IMR-90 (cell line): ENCODE measurements around the gene TMEM63C. TPM values are rescaled to one million over a fixed set of nuclear protein-coding genes. Genes with fewer than 3 reads are reported as not detected.
A peak's percentile ranks its signal among the peaks of the same experiment; 100 is the strongest.

Experiments used
- ATAC-seq: fragments of 200-7000 bp; cut with Tn5 transposase; 2 replicates; pipeline ENCODE4 v1.9.1; 2020; ENCODE audit warnings: low read depth, mild to moderate bottlenecking, moderate library complexity
- BruUV-seq: library from RNA; stranded (reverse); fragments of 400-500 nt; replicated peaks from 2 replicates; lab custom pipeline; 2021; lab: Mats Ljungman, UMichigan
- CTCF ChIA-PET: fragments of 300-600 bp; formaldehyde crosslinking; extraction: SDS; loops from one replicate; lab custom pipeline; 2021; ENCODE audit warnings: antibody characterized with exemption; lab: Yijun Ruan, JAX
- POLR2A ChIA-PET: fragments of 300-600 bp; sonication (Branson Sonifier 250); formaldehyde crosslinking; loops from one replicate; lab custom pipeline; 2022; ENCODE audit warnings: antibody characterized with exemption; ENCODE audit not compliant: unreplicated experiment; lab: Charles Lee
- DNase-seq: peaks from one replicate; pipeline ENCODE4 v3.0.0; 2013
- H2AFZ ChIP-seq: replicated peaks from 2 replicates; pipeline ENCODE3; 2013; ENCODE audit warnings: low read length, mild to moderate bottlenecking; ENCODE audit not compliant: poor library complexity
- H2AK5ac ChIP-seq: 2 replicates; pipeline ENCODE4 v1.6.1; 2013; ENCODE audit warnings: low read depth, low read length, inconsistent platforms
- H2AK9ac ChIP-seq: replicated peaks from 2 replicates; pipeline ENCODE3; 2013; ENCODE audit warnings: mild to moderate bottlenecking, low read depth, low read length, moderate library complexity; ENCODE audit not compliant: poor library complexity
- H2BK120ac ChIP-seq: 2 replicates; pipeline ENCODE4 v1.6.1; 2013; ENCODE audit warnings: low read depth, low read length, inconsistent platforms
- H2BK15ac ChIP-seq: 3 replicates; pipeline ENCODE4 v1.6.1; 2013; ENCODE audit warnings: low read depth, low read length, inconsistent platforms
- H2BK20ac ChIP-seq: 2 replicates; pipeline ENCODE4 v1.6.1; 2013; ENCODE audit warnings: low read depth, mild to moderate bottlenecking, inconsistent platforms, low read length, moderate library complexity
- H2BK5ac ChIP-seq: 2 replicates; pipeline ENCODE4 v1.6.1; 2013; ENCODE audit warnings: mild to moderate bottlenecking, low read depth, low read length, inconsistent platforms; ENCODE audit not compliant: poor library complexity, severe bottlenecking
- H3K14ac ChIP-seq: replicated peaks from 2 replicates; pipeline ENCODE4 v1.6.1; 2013; ENCODE audit warnings: low read depth, low read length, inconsistent platforms
- H3K18ac ChIP-seq: 2 replicates; pipeline ENCODE4 v1.6.1; 2013; ENCODE audit warnings: low read depth, low read length, control low read depth
- H3K23ac ChIP-seq: 2 replicates; pipeline ENCODE4 v1.6.1; 2013; ENCODE audit warnings: low read depth, low read length, inconsistent platforms
- H3K27ac ChIP-seq: 2 replicates; pipeline ENCODE4 v1.5.1; 2013; ENCODE audit warnings: mild to moderate bottlenecking, control low read depth, low read length; ENCODE audit not compliant: insufficient read depth
- H3K27me3 ChIP-seq: 2 replicates; pipeline ENCODE4 v1.6.1; 2013; ENCODE audit warnings: low read length; ENCODE audit not compliant: control insufficient read depth, insufficient read depth
- H3K36me3 ChIP-seq: 2 replicates; pipeline ENCODE4 v1.6.1; 2013; ENCODE audit warnings: low read length, mixed read lengths; ENCODE audit not compliant: control insufficient read depth, insufficient read depth
- H3K4ac ChIP-seq: 2 replicates; pipeline ENCODE4 v1.6.1; 2013; ENCODE audit warnings: low read depth, low read length, inconsistent platforms
- H3K4me1 ChIP-seq: 2 replicates; pipeline ENCODE4 v1.6.1; 2013; ENCODE audit warnings: low read length, mixed read lengths; ENCODE audit not compliant: control insufficient read depth, insufficient read depth
- H3K4me2 ChIP-seq: 2 replicates; pipeline ENCODE4 v1.6.1; 2013; ENCODE audit warnings: low read depth, mild to moderate bottlenecking, control low read depth, low read length, moderate library complexity
- H3K4me3 ChIP-seq: 2 replicates; pipeline ENCODE4 v1.5.1; 2013; ENCODE audit warnings: low read depth, mild to moderate bottlenecking, control low read depth, low read length, moderate library complexity; ENCODE audit not compliant: insufficient read depth
- H3K56ac ChIP-seq: 2 replicates; pipeline ENCODE4 v1.6.1; 2013; ENCODE audit warnings: low read length, inconsistent platforms; ENCODE audit not compliant: insufficient read depth; ENCODE audit errors: extremely low read depth
- H3K79me1 ChIP-seq, 2 experiments: 2 replicates each; pipeline ENCODE4 v1.6.1; 2013; ENCODE audit warnings: low read length in 2 of 2, inconsistent platforms in 1 of 2, low read depth in 1 of 2
- H3K9ac ChIP-seq: 2 replicates; pipeline ENCODE4 v1.6.1; 2013; ENCODE audit warnings: low read depth, low read length, control low read depth
- H3K9me1 ChIP-seq: 2 replicates; pipeline ENCODE4 v1.6.1; 2013; ENCODE audit warnings: low read length, inconsistent platforms; ENCODE audit not compliant: insufficient read depth
- H3K9me3 ChIP-seq: 2 replicates; pipeline ENCODE4 v1.6.1; 2013; ENCODE audit warnings: low read length; ENCODE audit not compliant: control insufficient read depth, insufficient read depth
- H4K20me1 ChIP-seq: 2 replicates; pipeline ENCODE4 v1.6.1; 2013; ENCODE audit warnings: low read length, inconsistent platforms; ENCODE audit not compliant: insufficient read depth
- H4K5ac ChIP-seq: 2 replicates; pipeline ENCODE4 v1.6.1; 2013; ENCODE audit warnings: mild to moderate bottlenecking, low read depth, low read length, control low read depth
- H4K8ac ChIP-seq, 2 experiments: 2 replicates each; pipeline ENCODE4 v1.6.1; 2013; ENCODE audit warnings: low read depth in 2 of 2, low read length in 2 of 2, control low read depth in 1 of 2, inconsistent platforms in 1 of 2
- H4K91ac ChIP-seq: 2 replicates; pipeline ENCODE4 v1.6.1; 2013; ENCODE audit warnings: low read depth, low read length, inconsistent platforms; ENCODE audit not compliant: insufficient read depth
- BHLHE40 ChIP-seq: fragments of 150-350 bp; IDR thresholded peaks from 2 replicates; pipeline ENCODE4 v1.6.1; 2016; ENCODE audit warnings: mild to moderate bottlenecking, low read depth, low read length
- CEBPB ChIP-seq: IDR thresholded peaks from 2 replicates; pipeline ENCODE4 v1.6.1; 2012; ENCODE audit warnings: low read depth, low read length, improper control_type of control experiment
- CHD1 ChIP-seq: IDR thresholded peaks from 2 replicates; pipeline ENCODE4 v1.6.1; 2012; ENCODE audit warnings: low read depth, low read length, improper control_type of control experiment
- FOS ChIP-seq: fragments of 150-350 bp; IDR thresholded peaks from 2 replicates; pipeline ENCODE4 v1.6.1; 2016; ENCODE audit warnings: low read depth, low read length
- MXI1 ChIP-seq: IDR thresholded peaks from 2 replicates; pipeline ENCODE4 v1.6.1; 2012; ENCODE audit warnings: low read depth, mild to moderate bottlenecking, low read length, moderate library complexity, borderline replicate concordance
- NFE2L2 ChIP-seq: fragments of 150-350 bp; IDR thresholded peaks from 2 replicates; pipeline ENCODE4 v1.6.1; 2016; ENCODE audit warnings: low read depth, mild to moderate bottlenecking, low read length
- POLR2A ChIP-seq: IDR thresholded peaks from 2 replicates; pipeline ENCODE4 v1.6.1; 2012; ENCODE audit warnings: mild to moderate bottlenecking, low read depth, low read length
- RAD21 ChIP-seq: IDR thresholded peaks from 2 replicates; pipeline ENCODE4 v1.6.1; 2012; ENCODE audit warnings: low read length, improper control_type of control experiment
- RCOR1 ChIP-seq: IDR thresholded peaks from 2 replicates; pipeline ENCODE4 v1.6.1; 2012; ENCODE audit warnings: mild to moderate bottlenecking, low read length, improper control_type of control experiment; ENCODE audit not compliant: insufficient replicate concordance
- RFX5 ChIP-seq: IDR thresholded peaks from 2 replicates; pipeline ENCODE4 v1.8.0; 2012; ENCODE audit warnings: low read depth, mild to moderate bottlenecking, low read length, moderate library complexity
- SMC3 ChIP-seq: fragments of 150-350 bp; IDR thresholded peaks from 2 replicates; pipeline ENCODE4 v1.6.1; 2016; ENCODE audit warnings: low read depth, mild to moderate bottlenecking, antibody characterized with exemption, low read length, moderate library complexity
- WGBS, 2 experiments: methylation state at CpG; one replicate each; pipeline versions ENCODE4 v1.1.5 to v1.1.7; 2013; ENCODE audit warnings: missing lambda C conversion rate in 2 of 2; ENCODE audit not compliant: insufficient read length in 1 of 2; ENCODE audit errors: extremely low coverage in 2 of 2; 5-methylcytosine and 5-hydroxymethylcytosine counted together
- dilution Hi-C: fragments of 300-500 bp; cut with HindIII; formaldehyde crosslinking; loops from one replicate; pipeline ENCODE4 v1.14.3; 2018; ENCODE audit warnings: low sequenced_read_pairs; ENCODE audit not compliant: unreplicated experiment
- in situ Hi-C: fragments of 300-500 bp; cut with MboI; formaldehyde crosslinking; loops from 3 replicates; pipeline ENCODE4 v1.14.3; 2019; ENCODE audit warnings: low sequenced_read_pairs, inconsistent platforms, mixed read lengths
- intact Hi-C: fragments of 100-400 bp; cut with micrococcal nuclease; formaldehyde crosslinking; loops from 2 replicates; pipeline ENCODE4 v1.10.0; 2022
- polyA plus RNA-seq, 3 experiments: library from polyadenylated mRNA; depleted of rRNA; stranded (reverse); fragments of >200 nt; gene quantifications; 2 replicates each; pipeline ENCODE4 v1.2.3, GENCODE V29; 2012; ENCODE audit warnings: low replicate concordance in 1 of 3
- total RNA-seq: library from RNA; depleted of rRNA; stranded (reverse); fragments of >200 nt; gene quantifications from 2 replicates; pipeline ENCODE4 v1.2.3, GENCODE V29; 2012
- TF ChIP-seq, protein P1 (sequence below): fragments of 150-350 bp; IDR thresholded peaks from 2 replicates; pipeline ENCODE4 v1.6.1; 2016; ENCODE audit warnings: low read depth, mild to moderate bottlenecking, low read length, moderate library complexity, borderline replicate concordance
- TF ChIP-seq, protein P2 (sequence below): conservative IDR thresholded peaks from 2 replicates; pipeline ENCODE4 v1.5.1; 2012; ENCODE audit warnings: mild to moderate bottlenecking, low read depth, low read length, improper control_type of control experiment
- TF ChIP-seq, protein P3 (sequence below): fragments of 150-350 bp; IDR thresholded peaks from 2 replicates; pipeline ENCODE4 v1.6.1; 2017; ENCODE audit warnings: mild to moderate bottlenecking, antibody characterized with exemption, low read length, low read depth

The TMEM63C gene
- total and polyA plus RNA-seq, 2 of the 4 experiments (the other 2 are of a cell fraction), result under 0.01 TPM; not detected in 1

DNA sequence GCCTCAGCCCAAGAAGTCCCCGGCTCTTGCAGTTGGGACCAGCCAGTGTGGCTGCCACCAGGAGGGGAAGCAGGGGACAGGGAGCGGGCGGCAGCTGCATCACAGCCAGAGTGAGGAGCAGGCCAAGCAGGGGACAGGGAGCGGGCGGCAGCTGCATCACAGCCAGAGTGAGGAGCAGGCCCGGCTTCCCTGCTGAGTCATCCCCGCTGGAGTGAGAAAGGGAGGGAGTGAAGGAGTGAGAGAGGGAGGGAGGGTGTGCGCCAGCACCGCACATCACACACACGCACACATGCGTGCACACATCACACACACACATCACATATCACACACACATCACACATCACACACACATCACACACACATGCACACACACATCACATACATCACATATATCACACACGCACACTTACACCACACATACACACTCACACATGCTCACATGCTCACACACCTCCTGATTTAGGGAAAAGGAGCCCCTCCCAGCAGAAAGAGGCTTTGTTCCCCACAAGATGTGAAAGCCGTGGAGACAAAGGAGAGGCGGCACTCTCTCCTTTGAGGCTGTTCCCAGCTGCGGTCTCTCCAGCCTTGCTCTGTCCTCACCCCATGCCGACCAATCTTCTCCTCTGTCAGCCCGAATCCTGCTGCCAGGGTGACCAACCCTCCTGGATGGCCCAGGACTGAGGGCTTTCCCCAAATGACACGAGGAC, 23.3 kb upstream of the TMEM63C start:
- Histone ChIP-seq H4K91ac (no peak overlapping the region; the same call in 1 of the 2 replicates), H3K9me3 (no peaks in the 10 kb centered on the region), H3K9me1 (0 out of 2 replicates have a peak, but pooled peaks cover 5% of the 10 kb centered on the region), H3K4me3 (no peak overlapping the region), H2AK9ac (peak overlapping the region; percentile 76), H3K23ac (0 out of 2 replicates have a peak overlapping the region, but pooled peaks have one; percentile 48), H2BK120ac (peak overlapping the region; percentile 16; the same call in 1 of the 2 replicates), H3K18ac (peak overlapping the region; percentile 13), H4K5ac (no peak overlapping the region; the same call in 1 of the 2 replicates), H2AFZ (peak overlapping the region; percentile 91), H3K36me3 (no peaks in the 10 kb centered on the region), H3K27me3 (peaks cover 30% of the 10 kb centered on the region), H2BK20ac (peak overlapping the region; percentile 16; the same call in 1 of the 2 replicates), H3K4me1 (peaks cover 6% of the 10 kb centered on the region; the same call in 1 of the 2 replicates), H3K79me1 (no peaks in the 10 kb centered on the region), H2BK15ac (peak overlapping the region; percentile 67; the same call in 2 of the 3 replicates), H3K14ac (peak overlapping the region; percentile 20; the same call in 1 of the 2 replicates), H3K9ac (peak overlapping the region; percentile 1; the same call in 1 of the 2 replicates), H3K4ac (peak overlapping the region; percentile 69), H4K20me1 (peaks cover 4% of the 10 kb centered on the region), H3K56ac (no peak overlapping the region), H3K27ac (no peak overlapping the region), H2BK5ac (peak overlapping the region; percentile 37), H3K4me2 (peak overlapping the region; percentile 54), H2AK5ac (peak overlapping the region; percentile 99), H4K8ac (peak overlapping the region in 1 of 2 experiments; percentile 75; a peak in 1 of 4 replicates)
- dilution Hi-C loops (no loop called here), intact Hi-C loops (loop anchor here (10.0 kb wide), 1 partner anchor 296 kb away; the partner anchor contains the start of genes AHSA1 and VIPAS39), in situ Hi-C loops (no loop called here)
- ChIA-PET POLR2A (interaction anchor here (0.7 kb wide), 1 partner anchor 9 kb away, joined by 5 read pairs; no protein-coding TSS in a partner anchor), CTCF (no interaction called here)
- BruUV-seq, result no TSS peak
- ATAC-seq (peak; percentile 99), DNase-seq (peak; percentile 71)
- 5% methylated on average over 3 of the region's 18 CpGs; no CpG with 5 or more reads in 1 of the 2 experiments for WGBS, 2 experiments
- no peak for TF ChIP-seq BHLHE40
- TF ChIP-seq, protein P1, sequence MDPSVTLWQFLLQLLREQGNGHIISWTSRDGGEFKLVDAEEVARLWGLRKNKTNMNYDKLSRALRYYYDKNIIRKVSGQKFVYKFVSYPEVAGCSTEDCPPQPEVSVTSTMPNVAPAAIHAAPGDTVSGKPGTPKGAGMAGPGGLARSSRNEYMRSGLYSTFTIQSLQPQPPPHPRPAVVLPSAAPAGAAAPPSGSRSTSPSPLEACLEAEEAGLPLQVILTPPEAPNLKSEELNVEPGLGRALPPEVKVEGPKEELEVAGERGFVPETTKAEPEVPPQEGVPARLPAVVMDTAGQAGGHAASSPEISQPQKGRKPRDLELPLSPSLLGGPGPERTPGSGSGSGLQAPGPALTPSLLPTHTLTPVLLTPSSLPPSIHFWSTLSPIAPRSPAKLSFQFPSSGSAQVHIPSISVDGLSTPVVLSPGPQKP, result no peak
- no peak for TF ChIP-seq POLR2A
- TF ChIP-seq RAD21, result no peak
- TF ChIP-seq CEBPB, result no peak
- TF ChIP-seq SMC3, result no peak
- TF ChIP-seq, protein P2, sequence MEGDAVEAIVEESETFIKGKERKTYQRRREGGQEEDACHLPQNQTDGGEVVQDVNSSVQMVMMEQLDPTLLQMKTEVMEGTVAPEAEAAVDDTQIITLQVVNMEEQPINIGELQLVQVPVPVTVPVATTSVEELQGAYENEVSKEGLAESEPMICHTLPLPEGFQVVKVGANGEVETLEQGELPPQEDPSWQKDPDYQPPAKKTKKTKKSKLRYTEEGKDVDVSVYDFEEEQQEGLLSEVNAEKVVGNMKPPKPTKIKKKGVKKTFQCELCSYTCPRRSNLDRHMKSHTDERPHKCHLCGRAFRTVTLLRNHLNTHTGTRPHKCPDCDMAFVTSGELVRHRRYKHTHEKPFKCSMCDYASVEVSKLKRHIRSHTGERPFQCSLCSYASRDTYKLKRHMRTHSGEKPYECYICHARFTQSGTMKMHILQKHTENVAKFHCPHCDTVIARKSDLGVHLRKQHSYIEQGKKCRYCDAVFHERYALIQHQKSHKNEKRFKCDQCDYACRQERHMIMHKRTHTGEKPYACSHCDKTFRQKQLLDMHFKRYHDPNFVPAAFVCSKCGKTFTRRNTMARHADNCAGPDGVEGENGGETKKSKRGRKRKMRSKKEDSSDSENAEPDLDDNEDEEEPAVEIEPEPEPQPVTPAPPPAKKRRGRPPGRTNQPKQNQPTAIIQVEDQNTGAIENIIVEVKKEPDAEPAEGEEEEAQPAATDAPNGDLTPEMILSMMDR, result no peak
- TF ChIP-seq CHD1, result no peak
- no peak for TF ChIP-seq RCOR1
- peak; percentile 55; the same call in 1 of the 2 replicates for TF ChIP-seq FOS
- TF ChIP-seq NFE2L2, result peak; percentile 85
- TF ChIP-seq MXI1, result no peak
- TF ChIP-seq, protein P3, sequence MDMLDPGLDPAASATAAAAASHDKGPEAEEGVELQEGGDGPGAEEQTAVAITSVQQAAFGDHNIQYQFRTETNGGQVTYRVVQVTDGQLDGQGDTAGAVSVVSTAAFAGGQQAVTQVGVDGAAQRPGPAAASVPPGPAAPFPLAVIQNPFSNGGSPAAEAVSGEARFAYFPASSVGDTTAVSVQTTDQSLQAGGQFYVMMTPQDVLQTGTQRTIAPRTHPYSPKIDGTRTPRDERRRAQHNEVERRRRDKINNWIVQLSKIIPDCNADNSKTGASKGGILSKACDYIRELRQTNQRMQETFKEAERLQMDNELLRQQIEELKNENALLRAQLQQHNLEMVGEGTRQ, result no peak
- TF ChIP-seq RFX5, result no peak
